Measurements from ENCODE around the gene CYP19A1.
A peak's percentile ranks its signal among the peaks of the same experiment; 100 is the strongest.
"Not testable (repeated sequence)": the region's sequence is repeated elsewhere in the genome, so short reads cannot be mapped to it uniquely, and the experiment has no call there.

The CYP19A1 gene

DNA sequence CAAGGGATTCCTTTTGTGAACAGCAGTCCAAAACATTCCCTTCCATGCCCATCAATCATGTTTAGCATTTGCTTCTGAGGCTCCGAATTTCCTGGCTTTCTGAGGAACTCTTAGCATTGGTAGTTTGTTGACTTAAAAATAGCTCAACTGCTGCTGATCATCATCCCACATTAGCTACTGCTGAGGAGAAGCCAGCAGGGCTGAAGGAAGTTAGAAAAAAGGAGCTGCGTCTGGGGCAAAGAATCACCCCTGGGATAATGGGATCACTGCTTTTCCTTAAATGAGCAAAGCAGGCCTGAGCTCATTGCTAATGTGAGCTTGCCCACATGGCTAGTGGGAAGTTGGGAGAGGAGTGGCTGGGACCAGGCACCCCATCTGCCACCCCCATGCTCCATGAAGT, 39.8 kb downstream of the CYP19A1 start:
- DNase-seq (ENCODE audit: low read depth, low spot score) = no peak

DNA sequence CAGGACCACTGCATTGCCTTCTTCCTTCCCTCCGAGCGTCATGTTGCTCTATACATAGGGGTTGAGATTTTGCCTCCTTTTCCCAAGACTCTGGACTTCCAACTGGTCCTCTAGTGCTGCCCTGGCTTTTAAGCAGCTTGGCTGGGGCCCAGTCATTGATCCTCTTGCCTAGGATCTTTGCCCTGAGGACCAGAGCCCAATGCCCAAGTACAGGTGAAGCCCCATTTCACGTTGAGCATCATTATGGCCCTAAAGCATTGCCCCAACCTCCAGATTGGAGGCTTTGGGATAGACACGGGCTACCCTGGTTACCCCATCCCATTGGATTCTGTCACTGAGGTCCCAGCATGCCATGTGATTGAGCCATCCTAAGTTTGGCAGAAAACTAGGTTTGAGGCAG, 47.7 kb downstream of the CYP19A1 start:
- no peak for DNase-seq (ENCODE audit: low read depth, low spot score)

DNA sequence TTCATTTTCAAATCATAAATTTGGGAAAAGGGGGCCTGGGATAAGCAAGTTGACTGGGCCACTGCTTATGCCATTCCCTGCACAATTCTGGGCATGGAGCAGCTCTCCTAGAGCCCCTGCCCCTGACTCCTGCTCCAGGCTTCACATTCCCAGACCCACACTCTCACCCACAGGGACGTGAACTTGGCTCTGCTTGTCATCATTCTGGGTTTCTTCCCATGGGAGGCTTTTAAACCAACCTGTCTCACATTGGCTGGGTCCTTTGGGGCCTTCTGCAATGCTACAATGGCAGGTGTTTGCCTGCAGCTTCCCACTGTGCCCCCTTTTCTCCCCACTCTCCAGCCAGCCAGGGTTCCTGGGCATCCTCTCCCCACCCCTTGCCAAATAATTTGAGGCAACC, 49.1 kb downstream of the CYP19A1 start:
- DNase-seq (ENCODE audit: low read depth, low spot score) = no peak

DNA sequence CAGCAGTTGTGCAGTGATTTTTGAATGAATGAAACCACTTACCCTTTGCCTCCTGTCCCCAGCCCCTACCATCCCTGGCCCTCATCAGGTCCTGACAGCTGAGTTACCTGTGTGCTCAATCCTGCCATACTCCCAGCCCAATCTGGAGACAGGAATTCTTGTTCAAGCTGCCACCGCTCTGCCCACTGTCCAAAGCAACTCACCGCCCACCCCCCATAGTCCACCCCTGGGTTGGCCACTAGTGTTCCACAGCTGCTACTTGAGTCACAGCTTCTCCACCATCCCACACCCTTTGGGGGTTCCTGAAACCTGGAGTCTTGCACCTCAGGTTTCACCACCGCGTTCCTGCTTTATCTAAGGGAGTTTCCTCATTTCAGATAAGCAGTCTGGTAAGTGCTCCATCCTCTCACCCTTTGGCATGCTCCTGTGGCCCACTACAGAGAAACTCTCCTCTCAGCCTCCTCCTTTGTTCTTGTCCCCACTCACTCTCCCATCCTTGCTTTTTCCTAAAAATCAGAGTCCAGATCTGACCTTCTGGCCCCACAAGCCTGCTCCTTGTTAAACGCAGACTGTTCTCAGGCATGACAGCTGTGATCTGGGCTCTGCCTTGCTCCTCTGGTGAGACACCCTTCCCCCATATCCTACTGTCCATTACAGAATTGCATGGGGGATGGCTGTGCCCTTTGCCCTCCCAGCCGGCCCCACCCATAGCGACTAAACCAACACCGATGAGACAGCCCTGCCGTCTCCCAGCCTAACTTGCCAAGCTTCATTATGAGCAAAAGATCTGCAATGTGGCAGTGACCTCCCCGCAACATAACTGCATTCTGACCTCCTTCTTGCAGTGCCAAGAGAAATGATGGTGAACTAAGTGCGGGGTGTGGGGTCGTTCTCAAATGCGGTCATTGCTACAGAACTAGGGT, 50.0 kb downstream of the CYP19A1 start:
- no peak for DNase-seq (ENCODE audit: low read depth, low spot score)

DNA sequence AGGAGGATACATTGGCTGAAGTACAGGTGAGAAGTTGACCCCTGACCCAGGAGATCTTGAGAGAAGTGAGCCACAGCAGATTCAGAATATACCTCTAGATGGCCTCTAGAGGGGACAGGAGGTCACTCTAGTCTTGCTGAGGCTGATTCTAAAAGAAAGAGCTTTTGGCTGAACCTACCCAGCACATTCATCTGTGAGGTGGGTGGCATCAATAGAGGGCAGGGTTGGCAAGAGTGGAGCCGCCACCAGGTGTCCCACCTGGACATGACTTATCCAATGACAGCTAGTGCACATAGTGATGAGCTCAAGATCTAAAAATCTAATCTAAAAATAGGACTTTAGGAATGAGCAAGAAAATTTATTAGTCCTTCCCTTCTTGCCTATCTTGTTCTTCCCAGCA, 51.6 kb downstream of the CYP19A1 start:
- DNase-seq (ENCODE audit: low read depth, low spot score) = no peak

DNA sequence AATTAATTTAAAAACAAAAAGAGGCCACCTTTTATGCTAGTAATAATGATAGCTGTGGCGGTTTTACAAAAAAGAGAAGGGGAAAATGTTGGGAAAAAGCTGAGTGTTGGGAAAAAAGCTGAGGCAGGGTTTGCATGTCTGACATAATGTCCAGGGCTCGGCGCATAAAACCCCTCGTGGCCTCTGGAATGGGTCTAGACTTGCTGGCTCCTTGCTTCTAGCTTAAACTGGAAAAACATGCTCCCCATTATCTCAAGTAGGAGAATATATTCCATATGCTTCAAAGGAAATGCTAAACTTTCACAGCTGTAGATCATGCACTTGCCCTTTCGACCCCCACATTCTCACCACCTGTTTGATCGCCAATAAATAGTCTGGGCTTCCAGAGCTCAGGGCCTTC, 53.0 kb downstream of the CYP19A1 start:
- DNase-seq (ENCODE audit: low read depth, low spot score) = no peak

DNA sequence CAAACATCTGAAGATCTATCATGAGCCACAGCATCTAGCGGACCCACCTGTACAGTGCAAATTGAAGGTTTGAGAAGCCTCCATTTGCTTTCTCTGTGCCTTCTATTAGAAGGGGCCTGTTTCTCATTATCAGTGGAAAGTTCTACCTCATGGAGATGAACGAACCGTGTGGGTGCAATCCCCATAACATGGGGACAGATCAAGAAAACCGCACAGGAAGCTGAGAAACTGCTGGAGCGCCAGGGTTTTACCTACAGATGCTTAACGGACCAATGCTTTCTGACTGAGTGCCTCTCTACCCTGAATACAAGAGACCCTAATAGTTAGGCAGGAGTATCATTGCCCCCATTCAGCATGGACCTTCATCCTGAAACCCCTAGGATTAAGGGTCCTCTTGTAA, 53.5 kb downstream of the CYP19A1 start:
- DNase-seq (ENCODE audit: low read depth, low spot score) = no peak

DNA sequence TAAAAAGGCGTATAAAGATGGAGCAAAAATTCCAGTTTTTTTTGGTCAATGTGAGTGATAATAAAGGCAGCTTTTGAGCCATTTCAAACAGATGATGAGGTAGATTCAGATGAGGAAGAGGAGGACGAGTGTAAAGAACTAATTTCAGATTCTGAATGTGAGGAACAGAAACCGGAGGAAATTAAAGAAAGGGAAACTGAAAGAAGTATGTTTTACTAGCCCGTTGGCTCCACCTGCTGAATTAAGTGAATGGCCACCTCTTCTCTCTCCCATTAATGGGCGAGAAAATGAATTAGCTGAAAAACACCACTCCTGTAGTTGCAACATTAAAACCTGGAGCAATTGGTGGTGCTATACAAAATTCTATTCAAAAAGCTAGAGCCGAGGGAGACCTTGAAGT, 55.4 kb downstream of the CYP19A1 start:
- DNase-seq (ENCODE audit: low read depth, low spot score) = no peak

DNA sequence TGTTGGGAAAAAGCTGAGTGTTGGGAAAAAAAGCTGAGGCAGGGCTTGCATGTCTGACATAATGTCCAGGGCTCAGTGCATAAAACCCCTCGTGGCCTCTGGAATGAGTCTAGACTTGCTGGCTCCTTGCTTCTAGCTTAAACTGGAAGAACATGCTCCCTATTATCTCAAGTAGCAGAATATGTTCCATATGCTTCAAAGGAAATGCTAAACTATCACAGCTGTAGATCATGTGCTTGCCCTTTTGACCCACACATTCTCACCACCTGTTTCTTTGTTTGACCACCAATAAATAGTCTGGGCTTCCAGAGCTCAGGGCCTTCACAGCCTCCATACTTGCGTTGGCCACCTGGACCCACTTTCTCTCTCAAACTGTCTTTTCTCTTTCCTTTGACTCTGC, 56.2 kb downstream of the CYP19A1 start:
- not testable (repeated sequence) for DNase-seq (ENCODE audit: low read depth, low spot score)

DNA sequence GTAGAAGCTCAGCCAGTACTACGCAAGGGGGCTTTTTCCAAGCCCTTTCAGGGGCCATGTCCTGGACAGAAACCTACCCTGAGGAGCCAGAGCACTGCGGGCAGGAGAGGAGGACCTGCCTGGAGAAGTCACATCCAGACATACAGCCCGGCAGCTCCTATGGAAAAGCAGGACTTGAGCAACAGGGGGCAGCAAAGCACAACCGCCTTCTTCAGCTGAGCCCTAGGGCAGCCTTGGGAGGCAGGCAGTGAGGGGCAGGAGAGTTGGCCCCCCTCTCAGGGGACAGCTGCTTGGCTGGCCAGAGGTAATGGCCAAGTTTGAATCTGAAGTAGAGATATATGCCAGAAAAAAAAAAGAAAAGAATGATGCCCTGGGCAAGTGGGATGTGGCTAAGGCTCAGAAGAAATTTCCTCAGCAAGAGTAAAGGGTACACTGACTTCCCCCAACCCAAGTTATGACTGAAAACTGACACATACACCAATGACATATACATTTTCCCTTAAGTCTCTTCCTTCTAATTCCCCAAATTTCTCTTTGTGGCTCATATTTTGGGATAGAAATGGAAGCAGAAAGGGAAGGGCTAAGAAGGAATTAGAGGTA, 56.9 kb downstream of the CYP19A1 start:
- peak; percentile 73 for DNase-seq (ENCODE audit: low read depth, low spot score)

DNA sequence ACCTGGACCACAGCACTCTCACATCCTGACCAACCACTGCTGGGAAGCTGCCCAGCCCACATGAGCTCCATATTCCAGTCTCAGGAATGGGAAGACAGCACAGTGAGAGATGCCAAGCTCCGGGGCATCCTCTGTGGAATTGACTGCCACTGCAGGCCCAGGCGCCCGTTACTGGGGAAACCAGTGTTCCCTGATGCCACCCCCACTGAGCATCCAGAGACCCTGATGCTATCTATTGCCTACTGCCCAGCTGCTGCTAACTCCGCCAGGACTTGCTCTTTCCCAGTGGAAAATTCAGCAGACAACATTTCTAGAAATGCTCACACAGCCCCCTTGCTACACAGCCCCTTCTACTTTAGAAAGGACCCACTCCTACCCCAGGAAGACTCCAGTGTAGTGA, 57.6 kb downstream of the CYP19A1 start:
- DNase-seq (ENCODE audit: low read depth, low spot score) = no peak

DNA sequence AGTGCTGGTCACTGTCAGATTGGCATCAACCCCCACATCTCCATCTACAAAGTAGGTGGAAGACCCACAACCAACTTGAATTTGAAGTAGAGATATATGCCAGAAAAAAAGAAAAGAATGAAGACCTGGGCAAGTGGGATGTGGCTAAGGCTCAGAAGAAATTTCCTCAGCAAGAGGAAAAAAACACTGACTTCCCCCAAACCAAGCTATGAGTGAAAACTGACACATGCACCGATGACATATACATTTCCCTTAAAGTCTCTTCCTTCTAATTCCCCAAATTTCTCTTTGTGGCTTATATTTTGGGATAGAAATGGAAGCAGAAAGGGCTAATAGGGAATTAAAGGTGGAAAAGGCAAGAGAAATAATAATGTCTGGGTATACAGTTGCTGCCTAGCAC, 59.0 kb downstream of the CYP19A1 start:
- DNase-seq (ENCODE audit: low read depth, low spot score) = no peak

DNA sequence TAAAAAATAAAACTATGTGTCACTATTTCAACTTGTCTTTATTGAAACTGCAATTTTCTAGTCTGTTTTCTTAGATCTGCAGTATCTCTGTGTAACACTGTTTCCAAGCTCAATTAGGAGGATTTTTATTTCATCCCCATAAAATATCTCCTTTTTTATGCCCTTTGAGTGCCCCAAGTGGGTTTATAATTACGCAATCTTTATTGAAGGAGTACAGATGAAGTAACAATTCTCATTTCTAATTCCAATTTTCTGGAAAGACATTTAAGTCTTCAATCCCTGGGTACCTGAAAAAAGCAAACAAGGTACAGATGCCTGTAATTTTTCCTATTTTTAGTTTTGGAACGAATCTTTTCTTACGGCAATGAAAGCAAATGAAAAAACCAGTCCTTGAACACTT, 61.3 kb downstream of the CYP19A1 start:
- no peak for DNase-seq (ENCODE audit: low read depth, low spot score)

DNA sequence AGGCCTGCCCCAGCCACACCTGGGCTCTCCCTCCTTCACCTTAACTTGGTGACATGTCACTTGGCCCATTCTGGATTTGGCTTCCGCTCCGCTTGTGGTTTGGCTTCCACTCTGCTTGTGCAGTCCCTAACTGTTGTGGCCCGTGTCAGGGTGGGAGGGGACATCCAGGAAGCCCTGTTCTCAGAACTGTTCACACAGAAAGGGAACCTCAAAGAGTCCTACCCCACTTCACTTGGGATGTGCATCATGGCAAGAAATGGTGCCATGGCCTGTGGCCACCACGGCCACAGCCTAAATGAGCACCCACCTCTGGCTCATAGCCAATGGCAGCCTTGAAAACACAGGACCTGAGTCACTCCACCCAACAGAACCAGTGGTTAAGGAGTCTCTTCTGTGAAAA, 63.4 kb downstream of the CYP19A1 start:
- DNase-seq (ENCODE audit: low read depth, low spot score) = no peak

DNA sequence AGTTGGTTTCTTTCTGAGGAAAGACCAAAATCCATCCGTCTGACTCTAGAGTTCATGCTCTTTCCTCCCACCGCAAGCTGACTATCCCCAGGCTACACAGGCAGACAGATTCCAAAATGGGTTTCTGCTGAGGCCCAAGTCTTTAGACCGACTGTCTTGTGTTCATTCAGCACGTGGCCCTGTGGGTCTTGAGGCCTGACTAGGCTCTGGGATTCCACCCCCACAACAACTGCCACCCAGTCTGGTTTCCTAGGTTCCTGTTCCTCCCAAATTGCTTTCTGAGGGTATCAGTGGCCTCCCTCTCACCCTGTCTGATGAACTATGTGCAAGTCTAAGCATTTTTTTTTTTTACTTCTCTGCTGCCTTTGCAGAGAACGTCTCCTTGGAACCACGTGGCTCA, 67.7 kb downstream of the CYP19A1 start:
- DNase-seq (ENCODE audit: low read depth, low spot score) = no peak

DNA sequence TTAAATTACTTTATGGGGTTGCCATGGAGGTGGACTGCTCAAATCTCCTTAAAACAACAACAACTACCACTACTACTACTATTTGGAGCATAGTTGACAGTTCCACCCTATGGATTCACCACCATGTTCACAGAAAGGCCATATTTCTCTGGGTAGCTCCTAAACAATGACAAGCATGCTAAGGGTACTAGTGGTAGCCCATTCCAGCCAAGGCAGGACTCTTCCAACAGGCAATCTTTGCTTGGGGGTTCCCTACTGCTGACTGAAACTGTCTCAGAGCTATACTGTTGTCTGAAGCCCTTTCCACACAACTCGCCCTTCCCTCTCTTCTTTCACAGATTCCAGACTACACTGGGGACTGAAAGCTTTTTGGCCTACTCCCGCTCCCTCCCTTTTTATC, 68.9 kb downstream of the CYP19A1 start:
- DNase-seq (ENCODE audit: low read depth, low spot score) = no peak

DNA sequence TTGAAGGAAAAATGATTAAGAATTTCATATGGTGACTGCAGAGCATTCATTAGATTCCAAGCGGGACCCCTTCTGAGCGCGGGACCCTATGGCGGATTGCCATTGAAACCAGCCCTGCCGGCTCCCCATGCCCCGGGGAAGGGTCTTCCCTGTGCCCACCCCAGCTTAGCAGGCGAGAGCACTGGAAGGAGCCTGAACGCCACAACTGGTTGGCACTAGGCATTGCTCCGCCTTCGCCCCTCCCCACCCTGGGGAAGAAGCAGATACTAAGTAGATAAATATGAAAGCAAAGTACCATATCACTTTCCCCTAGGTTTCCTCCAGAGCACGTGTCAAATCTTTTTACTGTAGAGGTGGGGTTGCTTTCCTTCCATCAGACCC, 70.7 kb downstream of the CYP19A1 start:
- peak; percentile 37 for DNase-seq (ENCODE audit: low read depth, low spot score)

DNA sequence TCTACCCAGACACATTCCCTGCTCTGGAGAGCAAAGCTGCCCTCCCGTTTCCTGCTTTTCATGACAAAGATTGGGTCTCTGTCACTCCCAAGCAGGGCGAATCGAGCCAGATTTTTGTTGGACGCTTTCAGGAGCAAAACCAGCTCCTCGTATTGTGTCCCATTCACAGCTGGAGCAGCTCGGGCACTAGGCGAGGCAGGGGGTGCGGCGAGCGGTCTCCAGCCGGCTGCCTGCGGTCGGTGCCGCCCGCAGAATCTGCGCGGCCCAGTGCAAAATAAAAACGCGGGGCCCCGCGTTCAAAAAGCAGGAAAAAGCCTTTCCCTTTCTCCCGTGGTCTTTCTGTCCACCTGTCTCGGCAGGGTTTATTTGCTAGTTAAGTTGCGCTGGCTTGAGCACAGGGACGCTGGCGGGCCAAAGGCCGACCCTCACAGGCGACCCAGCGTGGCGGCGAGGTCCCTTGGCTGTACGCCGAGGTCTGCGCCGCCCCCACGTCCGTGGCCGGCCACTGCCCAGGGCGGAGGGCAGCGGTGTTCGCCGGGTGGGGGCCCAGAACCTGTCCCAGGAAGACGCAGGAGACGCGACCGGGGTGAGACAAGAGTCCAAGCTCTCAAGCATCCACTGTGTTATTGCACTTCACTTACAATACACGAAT, 71.2 kb downstream of the CYP19A1 start:
- peak; percentile 44 for DNase-seq (ENCODE audit: low read depth, low spot score)

DNA sequence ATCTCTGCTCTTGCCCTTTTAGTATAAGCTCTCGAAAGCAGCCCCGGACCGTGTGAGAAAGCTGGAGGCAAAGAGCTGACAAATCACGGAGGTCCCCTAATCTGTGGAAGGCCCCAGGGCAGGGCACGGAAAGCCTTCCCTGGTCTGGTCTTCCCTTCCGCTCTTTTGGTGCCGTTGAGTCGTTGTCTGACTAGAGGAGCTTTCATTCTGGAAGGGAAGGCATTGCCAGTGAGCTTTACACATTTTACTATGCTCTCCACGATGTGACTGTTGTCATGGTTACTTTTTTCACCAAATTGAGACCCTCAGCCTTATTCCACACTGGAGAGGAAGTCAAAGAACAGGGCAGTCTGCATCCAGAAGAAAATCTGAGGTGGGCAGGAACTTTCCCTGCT, 71.7 kb downstream of the CYP19A1 start:
- no peak for DNase-seq (ENCODE audit: low read depth, low spot score)

DNA sequence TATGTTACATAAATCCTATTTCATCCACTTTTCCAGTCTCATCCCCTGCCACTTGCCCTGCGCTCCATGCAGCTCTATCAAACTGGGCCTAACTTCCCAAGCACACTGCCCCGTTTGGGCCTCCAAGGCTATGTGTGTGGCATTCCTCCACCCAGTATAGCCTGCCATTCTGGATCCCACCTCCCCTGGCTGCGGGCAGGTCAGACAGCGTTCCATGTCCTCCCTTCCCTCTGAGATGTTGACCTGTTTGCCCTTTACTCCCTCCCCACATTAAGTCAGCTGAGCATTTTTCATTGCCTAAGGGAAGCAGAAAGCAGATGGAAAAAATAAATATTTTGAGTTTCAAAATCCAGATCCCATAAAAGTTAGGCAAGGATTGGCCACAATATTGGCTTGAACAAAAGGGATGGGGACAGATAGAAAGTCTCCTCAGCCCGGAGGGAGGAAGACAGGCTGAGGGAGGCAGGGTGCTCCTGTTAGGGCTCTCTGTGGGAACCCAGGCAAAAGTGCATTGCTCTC, 73.3 kb downstream of the CYP19A1 start:
- no peak for DNase-seq (ENCODE audit: low read depth, low spot score)

DNA sequence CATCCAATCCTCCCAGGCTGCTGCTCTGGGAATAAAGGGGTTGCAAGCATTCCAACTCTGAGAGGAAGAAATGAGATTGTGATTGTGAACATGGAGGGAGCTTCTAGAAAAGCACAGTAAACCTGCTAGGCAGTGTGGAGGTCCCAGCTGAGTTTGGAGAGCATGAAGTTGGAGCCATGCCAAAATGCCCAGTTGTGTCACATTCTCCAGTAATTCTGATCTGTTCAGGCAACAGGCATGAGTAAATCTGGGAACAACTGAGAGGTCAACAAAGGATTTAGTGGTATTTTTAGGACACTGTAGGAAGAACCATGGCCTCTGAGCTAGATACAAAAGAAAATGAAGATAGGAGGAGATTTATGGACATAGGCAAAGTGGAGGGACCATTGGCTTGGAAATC, 74.7 kb downstream of the CYP19A1 start:
- DNase-seq (ENCODE audit: low read depth, low spot score) = no peak

DNA sequence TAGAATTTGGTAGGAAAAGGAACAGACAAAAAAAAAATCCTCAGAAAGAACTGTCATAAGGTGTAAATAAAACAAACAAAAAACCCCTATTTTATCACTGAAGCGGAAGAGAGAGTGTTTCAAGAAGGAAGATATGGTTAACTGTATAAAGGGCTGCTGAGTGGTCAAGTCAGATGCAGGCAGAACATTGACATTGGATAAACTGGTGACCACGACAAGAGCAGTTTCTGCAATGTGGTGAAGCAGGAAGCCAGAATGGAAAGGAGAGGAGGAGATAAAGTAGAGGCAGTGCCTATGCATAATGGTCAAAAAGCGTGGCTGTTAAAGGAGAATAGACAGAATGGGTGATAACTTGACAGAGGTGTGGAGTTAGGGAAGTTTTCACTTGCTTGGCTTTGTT, 75.3 kb downstream of the CYP19A1 start:
- no peak for DNase-seq (ENCODE audit: low read depth, low spot score)

DNA sequence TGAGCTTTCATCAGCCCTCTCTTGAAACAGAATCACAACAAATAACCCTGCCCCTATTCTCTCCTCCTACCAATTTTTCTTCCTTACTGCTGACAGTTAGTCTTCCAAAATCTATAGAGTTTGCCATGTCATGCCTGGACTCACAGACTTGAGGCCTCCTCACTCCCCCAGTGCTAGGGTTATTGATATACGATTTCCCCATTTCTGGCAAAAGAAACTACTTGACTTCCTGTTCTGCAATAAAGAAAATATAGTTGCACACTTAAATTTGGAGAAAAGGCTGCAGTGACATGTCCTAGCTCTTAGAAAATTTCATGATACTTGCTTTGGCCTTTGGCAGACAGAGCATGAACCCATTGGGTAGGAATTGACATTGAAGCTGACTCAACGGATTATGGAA, 75.9 kb downstream of the CYP19A1 start:
- DNase-seq (ENCODE audit: low read depth, low spot score) = no peak
